Measurements from ENCODE around the gene SSNA1. TPM values are rescaled to one million over a fixed set of nuclear protein-coding genes. Genes with fewer than 3 reads are reported as not detected.
A peak's percentile ranks its signal among the peaks of the same experiment; 100 is the strongest.

SSNA1 gene
- total and polyA plus RNA-seq, 9 of the 15 experiments (the other 6 are each of a cell fraction or from before 2014, with no cell fraction given) = 1.9 to 130 (median 57.1) TPM

DNA sequence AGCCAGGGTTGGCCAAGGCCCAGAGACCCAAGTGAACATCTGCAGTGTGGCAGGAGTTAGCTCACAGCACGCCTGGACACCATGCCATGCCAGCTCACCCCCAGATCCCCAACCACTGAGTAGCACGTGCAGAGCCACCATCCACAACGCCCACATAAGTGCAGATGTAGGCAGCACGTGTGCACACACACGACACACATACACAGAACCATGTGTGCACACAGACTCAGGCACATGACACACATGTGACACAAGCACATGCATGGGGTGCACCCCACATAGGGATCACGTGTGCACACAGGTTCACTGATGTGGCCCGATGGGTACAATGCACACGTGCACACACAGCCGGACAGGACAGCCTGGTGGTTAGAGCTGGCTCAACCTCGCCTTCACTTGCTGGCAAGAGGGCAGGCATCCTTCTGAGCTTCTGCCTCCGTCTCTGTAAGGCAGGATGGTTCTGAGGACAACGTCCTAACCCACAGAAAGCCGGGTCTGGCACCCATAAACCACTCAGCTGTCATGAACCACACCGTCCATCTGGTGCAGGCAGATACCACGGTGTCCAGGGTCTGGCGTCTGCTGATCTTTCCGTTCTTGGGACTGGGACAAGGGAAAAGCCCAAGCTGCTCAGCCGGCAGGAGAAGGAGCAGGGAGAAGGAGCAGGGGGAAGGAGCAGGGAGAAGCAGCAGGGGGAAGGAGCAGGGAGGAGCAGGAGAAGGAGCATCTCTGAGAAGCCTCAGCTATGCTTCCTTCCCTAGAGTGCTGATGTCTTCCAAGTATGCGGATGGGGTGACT is 30.7 kb upstream of the SSNA1 start (continued):
- TF ChIP-seq ZNF407 (IDR thresholded peaks at IDR 0.05; ENCODE audit: low read depth) (no peak), CSDE1 (IDR thresholded peaks at IDR 0.05) (no peak), SIN3B (IDR thresholded peaks at IDR 0.05; ENCODE audit: low read depth) (no peak), RUNX1 (IDR thresholded peaks at IDR 0.05; ENCODE audit: low read depth) (no peak), FOXA3 (CRISPR knock-in tag; conservative IDR thresholded peaks at IDR 0.05 in 1 of 2, IDR thresholded peaks at IDR 0.05 in 1 of 2) (0 out of 4 replicates have a peak, but pooled peaks of 1 of the 2 experiments have one; percentile 38), DPF2 (IDR thresholded peaks at IDR 0.05) (peak; percentile 41; the same call in 1 of the 2 replicates), ZNF79 (CRISPR knock-in tag; IDR thresholded peaks at IDR 0.05; ENCODE audit: low read depth) (no peak), SIN3A (IDR thresholded peaks at IDR 0.05; ENCODE audit: borderline replicate concordance in 2 of 2, control insufficient read depth in 1 of 2, low read depth in 2 of 2, low read length in 2 of 2) (0 out of 4 replicates have a peak, but pooled peaks of 1 of the 2 experiments have one; percentile 5), ILK (tag; IDR thresholded peaks at IDR 0.05; ENCODE audit: borderline replicate concordance, low read depth) (no peak), ZNF592 (IDR thresholded peaks at IDR 0.05) (no peak), THAP12 (CRISPR knock-in tag; IDR thresholded peaks at IDR 0.05) (no peak), BCL6 (CRISPR knock-in tag; IDR thresholded peaks at IDR 0.05) (no peak)
